K562 (cell line): ENCODE data around the gene ORAI2. TPM values are rescaled to one million over a fixed set of nuclear protein-coding genes. Genes with fewer than 3 reads are reported as not detected.

Source experiments
- CBX5 ChIP-seq: IDR thresholded peaks from 2 replicates; pipeline ENCODE4 v1.6.1; 2014; ENCODE audit warnings: low read depth, borderline replicate concordance
- CGGBP1 ChIP-seq: fragments of 250-450 bp; sonication (Bioruptor Pico); IDR thresholded peaks from 2 replicates; pipeline ENCODE4 v1.9.0; 2021; ENCODE audit warnings: mild to moderate bottlenecking
- CHD4 ChIP-seq: fragments of 200-600 bp; sonication (generic); IDR thresholded peaks from 3 replicates; pipeline ENCODE4 v1.6.1; 2012; ENCODE audit warnings: low read depth, mild to moderate bottlenecking, mixed read lengths, low read length, inconsistent platforms; ENCODE audit not compliant: insufficient read depth, insufficient replicate concordance, poor library complexity, severe bottlenecking
- HMGN3 ChIP-seq: IDR thresholded peaks from 2 replicates; pipeline ENCODE4 v1.6.1; 2011; ENCODE audit warnings: borderline replicate concordance, low read depth, mild to moderate bottlenecking, mixed read lengths, low read length; ENCODE audit not compliant: insufficient read length; ENCODE audit errors: extremely low read depth
- ILF3 ChIP-seq: fragments of 450-650 bp; IDR thresholded peaks from 2 replicates; pipeline ENCODE4 v1.6.1; 2018; ENCODE audit warnings: antibody characterized with exemption, mild to moderate bottlenecking, moderate library complexity, borderline replicate concordance
- KDM5B ChIP-seq: fragments of 200-600 bp; sonication (generic); IDR thresholded peaks from 2 replicates; pipeline ENCODE4 v1.6.1; 2012; ENCODE audit warnings: low read depth, mild to moderate bottlenecking, moderate library complexity, low read length, control low read depth, inconsistent platforms; ENCODE audit not compliant: insufficient replicate concordance
- KLF1 ChIP-seq: fragments of 450-650 bp; IDR thresholded peaks from 2 replicates; pipeline ENCODE4 v1.6.1; 2016; ENCODE audit warnings: missing genetic modification characterization, missing compliant biosample characterization
- LARP7 ChIP-seq: fragments of 450-650 bp; IDR thresholded peaks from 2 replicates; pipeline ENCODE4 v1.6.1; 2016
- PHB ChIP-seq: fragments of 250-450 bp; sonication (Bioruptor Pico); IDR thresholded peaks from 2 replicates; pipeline ENCODE4 v1.5.0; 2021
- POLR2B ChIP-seq: fragments of 450-650 bp; IDR thresholded peaks from 2 replicates; pipeline ENCODE4 v1.6.1; 2018; ENCODE audit warnings: low read depth; ENCODE audit not compliant: partially characterized antibody
- RAD21 ChIP-seq, 2 experiments: fragments of 250-450 bp in 1 of 2; fragments of 450-650 bp in 1 of 2; sonication (Bioruptor Pico) in 1 of 2; formaldehyde crosslinking in 1 of 2; IDR thresholded peaks in 1 of 2; conservative IDR thresholded peaks in 1 of 2; 2 replicates each; pipeline versions ENCODE4 v1.4.0 to v1.8.0; 2020 to 2022; ENCODE audit warnings: mild to moderate bottlenecking in 2 of 2, moderate library complexity in 1 of 2
- SMARCA4 ChIP-seq: fragments of 450-650 bp; IDR thresholded peaks from 2 replicates; pipeline ENCODE4 v1.6.1; 2016
- ZBTB17 ChIP-seq: fragments of 450-650 bp; formaldehyde crosslinking; IDR thresholded peaks from 2 replicates; pipeline ENCODE4 v1.4.0; 2020; ENCODE audit warnings: mild to moderate bottlenecking
- ZBTB26 ChIP-seq: fragments of 450-650 bp; formaldehyde crosslinking; IDR thresholded peaks from 2 replicates; pipeline ENCODE4 v1.4.0; 2022; ENCODE audit warnings: missing genetic modification characterization
- ZBTB5 ChIP-seq: fragments of 450-650 bp; IDR thresholded peaks from 2 replicates; pipeline ENCODE4 v1.6.1; 2017; ENCODE audit warnings: antibody characterized with exemption
- ZFP30 ChIP-seq: fragments of 250-450 bp; sonication (Bioruptor Pico); IDR thresholded peaks from 2 replicates; pipeline ENCODE4 v1.8.0; 2022; ENCODE audit warnings: moderate library complexity, mild to moderate bottlenecking, inconsistent platforms, borderline replicate concordance
- ZNF12 ChIP-seq: sonication (generic); formaldehyde crosslinking; IDR thresholded peaks from 2 replicates; pipeline ENCODE4 v1.4.0; 2020; ENCODE audit warnings: mild to moderate bottlenecking, missing genetic modification reagents
- ZNF197 ChIP-seq: fragments of 200-800 bp; sonication (Bioruptor generic); IDR thresholded peaks from 2 replicates; pipeline ENCODE4 v1.6.1; 2016; ENCODE audit warnings: low read depth, missing genetic modification characterization, missing compliant biosample characterization
- ZNF511 ChIP-seq: sonication (generic); formaldehyde crosslinking; IDR thresholded peaks from 2 replicates; pipeline ENCODE4 v1.8.0; 2022; ENCODE audit warnings: mild to moderate bottlenecking, missing genetic modification reagents
- ZNF75A ChIP-seq: fragments of 450-650 bp; formaldehyde crosslinking; IDR thresholded peaks from 2 replicates; pipeline ENCODE4 v1.4.0; 2020; ENCODE audit warnings: mild to moderate bottlenecking
- polyA plus RNA-seq, 8 experiments: library from polyadenylated mRNA; depleted of rRNA in 4 of 8; stranded (reverse) in 5 of 8; unstranded in 3 of 8; fragments of >200 nt; fragmentation: Nextera tagmentation in 2 of 8; fragmentation: Illumina TruSeq in 1 of 8; extraction: Ambion mirVana in 2 of 8; extraction: Trizol in 1 of 8; gene quantifications; 2 replicates each; pipeline versions ENCODE4 v1.2.1 to v1.2.3, GENCODE V29; 2011 to 2014; ENCODE audit warnings: inconsistent platforms in 1 of 8, missing spikeins in 1 of 8
- total RNA-seq, 7 experiments: library from RNA; depleted of rRNA in 6 of 7; stranded (reverse); fragments of >200 nt in 6 of 7; fragmentation: Illumina TruSeq in 2 of 7; extraction: Trizol in 2 of 7; gene quantifications; 2 replicates each; pipeline versions ENCODE4 v1.2.1 to v1.2.3, GENCODE V29; 2011 to 2021; ENCODE audit warnings: low replicate concordance in 1 of 7
- TF ChIP-seq, protein P1 (sequence below), 2 experiments: fragments of 450-650 bp in 1 of 2; sonication (generic) in 1 of 2; formaldehyde crosslinking; conservative IDR thresholded peaks; 2 replicates each; pipeline versions ENCODE4 v1.4.0 to v1.8.1; 2020 to 2022; ENCODE audit warnings: mild to moderate bottlenecking in 1 of 2, missing genetic modification reagents in 1 of 2

The ORAI2 gene
- total and polyA plus RNA-seq, 9 of the 15 experiments (the other 6 are each of a cell fraction or from before 2014, with no cell fraction given): 1.1 to 27.7 (median 9.2) TPM

DNA sequence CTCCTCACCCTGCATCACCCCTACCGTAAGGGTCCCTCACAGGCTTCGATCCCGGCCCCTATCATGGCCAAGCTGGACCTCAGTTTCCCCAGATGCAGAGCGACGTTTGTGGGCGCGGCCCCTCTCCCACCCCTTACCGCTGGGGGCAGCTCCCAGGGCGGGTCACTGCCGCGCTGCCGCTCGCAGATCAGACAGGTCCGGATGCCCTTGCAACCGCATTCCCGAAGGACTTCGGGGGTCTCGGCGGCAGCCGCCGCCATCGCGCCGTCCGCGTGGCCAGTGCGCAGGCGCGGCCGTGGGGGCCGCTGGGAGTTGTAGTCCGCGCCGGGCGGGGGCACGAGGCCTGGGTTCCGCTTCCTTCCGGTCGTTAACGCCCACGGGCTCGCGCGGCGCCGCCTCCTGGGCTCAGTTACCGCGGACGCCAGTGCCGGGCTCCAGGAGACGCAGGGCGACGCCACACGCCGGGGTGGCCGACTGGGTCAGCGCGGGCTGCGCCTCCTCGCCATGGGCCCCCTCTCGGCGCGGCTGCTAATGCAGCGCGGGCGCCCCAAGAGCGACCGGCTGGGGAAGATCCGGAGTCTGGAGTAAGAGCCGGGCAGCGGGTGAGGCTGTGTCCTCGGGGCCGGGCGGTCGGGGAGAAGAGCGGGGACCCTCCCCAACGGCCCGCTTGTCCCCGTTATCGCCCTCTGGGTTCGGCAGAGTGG is 31.4 kb downstream of the ORAI2 start, which contains the start of the genes ALKBH4 and LRWD1 (continued):
- TF ChIP-seq ILF3: no peak
- TF ChIP-seq SMARCA4: no peak
- no peak for TF ChIP-seq ZFP30
- TF ChIP-seq HMGN3: peak; percentile 92
- TF ChIP-seq, protein P1, sequence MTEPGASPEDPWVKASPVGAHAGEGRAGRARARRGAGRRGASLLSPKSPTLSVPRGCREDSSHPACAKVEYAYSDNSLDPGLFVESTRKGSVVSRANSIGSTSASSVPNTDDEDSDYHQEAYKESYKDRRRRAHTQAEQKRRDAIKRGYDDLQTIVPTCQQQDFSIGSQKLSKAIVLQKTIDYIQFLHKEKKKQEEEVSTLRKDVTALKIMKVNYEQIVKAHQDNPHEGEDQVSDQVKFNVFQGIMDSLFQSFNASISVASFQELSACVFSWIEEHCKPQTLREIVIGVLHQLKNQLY (CRISPR knock-in tag; conservative IDR thresholded peaks at IDR 0.05): no peak
- peak; percentile 92 for TF ChIP-seq KLF1 (tag)
- TF ChIP-seq ZNF75A: no peak
- TF ChIP-seq CBX5: no peak
- TF ChIP-seq LARP7: no peak
- TF ChIP-seq CGGBP1 (CRISPR knock-in tag): peak; percentile 80; the same call in 1 of the 2 replicates
- no peak; the same call in 1 of the 2 replicates for TF ChIP-seq ZNF12 (CRISPR knock-in tag)
- TF ChIP-seq ZBTB26 (CRISPR knock-in tag): 0 out of 2 replicates have a peak, but pooled peaks have one; percentile 15
- peak; percentile 66 for TF ChIP-seq ZNF511 (CRISPR knock-in tag)
- TF ChIP-seq ZBTB17: no peak
- peak; percentile 95 for TF ChIP-seq KDM5B
- TF ChIP-seq POLR2B: peak; percentile 56
- no peak for TF ChIP-seq ZNF197
- no peak for TF ChIP-seq PHB (CRISPR knock-in tag)
- peak in 1 of 2 experiments; percentile 43 for TF ChIP-seq RAD21 (CRISPR knock-in tag; conservative IDR thresholded peaks at IDR 0.05 in 1 of 2, IDR thresholded peaks at IDR 0.05 in 1 of 2)
- no peak for TF ChIP-seq CHD4
- TF ChIP-seq ZBTB5: no peak
